GM12878 (cell line): Measurements from ENCODE around the gene RANBP3. TPM values are rescaled to one million over a fixed set of nuclear protein-coding genes. Genes with fewer than 3 reads are reported as not detected.

Experiments used
- ATAC-seq: fragments of 200-7000 bp; cut with Tn5 transposase; 3 replicates; pipeline ENCODE4 v1.9.1; 2020; ENCODE audit warnings: mild to moderate bottlenecking, moderate library complexity
- BruUV-seq: library from RNA; stranded (reverse); fragments of 400-500 nt; replicated peaks from 2 replicates; lab custom pipeline; 2021; lab: Mats Ljungman, UMichigan
- CTCF ChIA-PET: fragments of 300-600 bp; sonication (Branson Sonifier 250); formaldehyde crosslinking; extraction: SDS; loops from one replicate; lab custom pipeline; 2021; ENCODE audit warnings: inconsistent platforms; lab: Yijun Ruan, JAX
- POLR2A ChIA-PET: fragments of 350-600 bp; formaldehyde crosslinking; extraction: SDS; loops from one replicate; lab custom pipeline; 2021; ENCODE audit warnings: inconsistent platforms; lab: Charles Lee
- RAD21 ChIA-PET: fragments of 300-600 bp; sonication (Branson Sonifier 250); formaldehyde crosslinking; loops from one replicate; lab custom pipeline; 2023; ENCODE audit warnings: antibody characterized with exemption; ENCODE audit not compliant: unreplicated experiment; lab: Charles Lee
- SMC1A ChIA-PET: fragments of 300-600 bp; sonication (Branson Sonifier 250); formaldehyde crosslinking; loops from one replicate; lab custom pipeline; 2023; ENCODE audit not compliant: unreplicated experiment, uncharacterized antibody; lab: Charles Lee
- DNase-seq: peaks from one replicate; pipeline ENCODE4 v3.0.0-alpha.2; 2011; ENCODE audit warnings: low read depth, low spot score
- FAIRE-seq: peaks from 3 replicates; lab custom pipeline; 2011; peaks lifted over from hg19 to GRCh38; lab: Jason Lieb, UNC
- H2AFZ ChIP-seq: 2 replicates; pipeline ENCODE4 v1.6.0; 2011; ENCODE audit warnings: low read depth, low read length, control low read depth; ENCODE audit not compliant: control insufficient read depth
- H3K27ac ChIP-seq: 2 replicates; pipeline ENCODE4 v1.5.1; 2011; ENCODE audit warnings: control low read depth; ENCODE audit not compliant: control insufficient read depth, insufficient read depth
- H3K27me3 ChIP-seq, 2 experiments: replicated peaks in 1 of 2; 2 replicates each; pipeline versions ENCODE4 v1.6.0 to v1.6.1; 2011; ENCODE audit warnings: low read length in 1 of 2; ENCODE audit not compliant: control insufficient read depth in 2 of 2, insufficient read depth in 2 of 2
- H3K36me3 ChIP-seq, 2 experiments: 2 replicates each; pipeline ENCODE4 v1.5.1; 2011; ENCODE audit warnings: low read length in 1 of 2; ENCODE audit not compliant: control insufficient read depth in 2 of 2, insufficient read depth in 2 of 2
- H3K4me1 ChIP-seq: 2 replicates; pipeline ENCODE4 v1.6.1; 2011; ENCODE audit warnings: mild to moderate bottlenecking, low read length, moderate library complexity, mixed read lengths; ENCODE audit not compliant: control insufficient read depth, insufficient read depth
- H3K4me2 ChIP-seq: 2 replicates; pipeline ENCODE4 v1.6.0; 2011; ENCODE audit warnings: control low read depth; ENCODE audit not compliant: control insufficient read depth, insufficient read depth
- H3K4me3 ChIP-seq: fragments of 200-600 bp; sonication (generic); 2 replicates; pipeline ENCODE4 v1.5.1; 2016
- H3K79me2 ChIP-seq: 2 replicates; pipeline ENCODE4 v1.6.0; 2011; ENCODE audit warnings: low read length; ENCODE audit not compliant: control insufficient read depth, insufficient read depth
- H3K9ac ChIP-seq: 2 replicates; pipeline ENCODE4 v1.8.0; 2011; ENCODE audit warnings: low read length, control low read depth, mixed read lengths; ENCODE audit not compliant: control insufficient read depth, insufficient read depth
- H3K9me3 ChIP-seq: replicated peaks from 3 replicates; pipeline ENCODE4 v1.5.1; 2011; ENCODE audit warnings: mild to moderate bottlenecking, low read length; ENCODE audit not compliant: control insufficient read depth, insufficient read depth
- H4K20me1 ChIP-seq: 2 replicates; pipeline ENCODE4 v1.6.0; 2011; ENCODE audit not compliant: control insufficient read depth, insufficient read depth
- CBX5 ChIP-seq: sonication (generic); IDR thresholded peaks from 2 replicates; pipeline ENCODE4 v1.6.1; 2016; ENCODE audit warnings: low read depth, moderate library complexity, mild to moderate bottlenecking, inconsistent platforms
- DPF2 ChIP-seq: fragments of 450-650 bp; IDR thresholded peaks from 2 replicates; pipeline ENCODE4 v1.6.1; 2017; ENCODE audit warnings: mild to moderate bottlenecking
- EED ChIP-seq: sonication (generic); IDR thresholded peaks from 2 replicates; pipeline ENCODE4 v1.6.1; 2016; ENCODE audit warnings: antibody characterized with exemption, low read depth
- IKZF1 ChIP-seq: fragments of 450-650 bp; conservative IDR thresholded peaks from 2 replicates; pipeline ENCODE4 v1.6.1; 2017; ENCODE audit warnings: antibody characterized with exemption, mild to moderate bottlenecking
- IKZF2 ChIP-seq, 2 experiments: fragments of 450-650 bp; IDR thresholded peaks; 2 replicates each; pipeline ENCODE4 v1.6.1; 2017; ENCODE audit warnings: mild to moderate bottlenecking in 2 of 2, moderate library complexity in 2 of 2
- JUNB ChIP-seq: IDR thresholded peaks from 2 replicates; pipeline ENCODE4 v1.6.1; 2016; ENCODE audit warnings: antibody characterized with exemption, mild to moderate bottlenecking
- MEF2B ChIP-seq: fragments of 450-650 bp; IDR thresholded peaks from 2 replicates; pipeline ENCODE4 v1.6.1; 2018; ENCODE audit warnings: mild to moderate bottlenecking, moderate library complexity; ENCODE audit not compliant: partially characterized antibody, poor library complexity, severe bottlenecking
- MYC ChIP-seq: IDR thresholded peaks from 2 replicates; pipeline ENCODE4 v1.6.1; 2011; ENCODE audit warnings: mild to moderate bottlenecking, low read length, moderate library complexity, inconsistent platforms; ENCODE audit not compliant: insufficient read depth, insufficient replicate concordance, insufficient read length, severe bottlenecking
- NRF1 ChIP-seq: conservative IDR thresholded peaks from 2 replicates; pipeline ENCODE4 v1.6.1; 2011; ENCODE audit warnings: mild to moderate bottlenecking, low read depth, low read length, improper control_type of control experiment
- RAD51 ChIP-seq: fragments of 450-650 bp; IDR thresholded peaks from 2 replicates; pipeline ENCODE4 v1.6.1; 2016; ENCODE audit warnings: moderate library complexity, mild to moderate bottlenecking, inconsistent platforms
- WGBS: methylation state at CpG from one replicate; pipeline ENCODE4 v1.1.6; 2016; ENCODE audit warnings: low lambda C conversion rate; ENCODE audit not compliant: insufficient replicate concordance, insufficient coverage; ENCODE audit errors: missing lambda C conversion rate; 5-methylcytosine and 5-hydroxymethylcytosine counted together
- in situ Hi-C: fragments of 300-500 bp; cut with MboI; formaldehyde crosslinking; loops from 9 replicates; pipeline ENCODE4 v1.14.3; 2018; ENCODE audit warnings: mixed read lengths
- intact Hi-C: fragments of 100-400 bp; cut with micrococcal nuclease; formaldehyde crosslinking; loops from one replicate; pipeline ENCODE4 v1.14.2; 2022; ENCODE audit not compliant: unreplicated experiment
- polyA plus RNA-seq, 11 experiments: library from polyadenylated mRNA; depleted of rRNA in 4 of 11; unstranded in 6 of 11; stranded (reverse) in 5 of 11; fragments of >200 nt; fragmentation: Nextera tagmentation in 4 of 11; fragmentation: Illumina TruSeq in 1 of 11; extraction: Ambion mirVana in 4 of 11; extraction: Trizol in 1 of 11; gene quantifications; 1 replicate in 1 of 11; 2 replicates in 10 of 11; pipeline versions ENCODE4 v1.2.1 to v1.2.3, GENCODE V29; 2011 to 2016; ENCODE audit warnings: inconsistent platforms in 2 of 11, missing spikeins in 2 of 11, low read depth in 1 of 11
- total RNA-seq, 4 experiments: library from RNA; depleted of rRNA in 3 of 4; stranded (reverse); fragments of >200 nt in 3 of 4; fragmentation: Illumina TruSeq in 1 of 4; extraction: Trizol in 1 of 4; gene quantifications; 2 replicates each; pipeline versions ENCODE4 v1.2.1 to v1.2.3, GENCODE V29; 2013 to 2021
- TF ChIP-seq, protein P1 (sequence below): IDR thresholded peaks from 2 replicates; pipeline ENCODE4 v1.6.1; 2011; ENCODE audit warnings: low read depth, low read length, improper control_type of control experiment, borderline replicate concordance
- TF ChIP-seq, protein P2 (sequence below): IDR thresholded peaks from 2 replicates; pipeline ENCODE4 v1.6.1; 2011; ENCODE audit warnings: borderline replicate concordance, low read depth, mild to moderate bottlenecking, moderate library complexity, low read length; ENCODE audit not compliant: insufficient read depth, poor library complexity, severe bottlenecking
- TF ChIP-seq, protein P3 (sequence below): IDR thresholded peaks from 2 replicates; pipeline ENCODE4 v1.6.1; 2011; ENCODE audit warnings: borderline replicate concordance, low read depth, mild to moderate bottlenecking, moderate library complexity, mixed read lengths, low read length; ENCODE audit not compliant: insufficient read depth; ENCODE audit errors: extremely low read length
- TF ChIP-seq, protein P4 (sequence below): fragments of 450-650 bp; formaldehyde crosslinking; IDR thresholded peaks from 2 replicates; pipeline ENCODE4 v1.4.0; 2020; ENCODE audit warnings: mild to moderate bottlenecking, moderate library complexity

Gene RANBP3
- total and polyA plus RNA-seq, 10 of the 15 experiments (the other 5 are each of a cell fraction or from before 2014, with no cell fraction given): 1.1 to 81.6 (median 60.0) TPM

DNA sequence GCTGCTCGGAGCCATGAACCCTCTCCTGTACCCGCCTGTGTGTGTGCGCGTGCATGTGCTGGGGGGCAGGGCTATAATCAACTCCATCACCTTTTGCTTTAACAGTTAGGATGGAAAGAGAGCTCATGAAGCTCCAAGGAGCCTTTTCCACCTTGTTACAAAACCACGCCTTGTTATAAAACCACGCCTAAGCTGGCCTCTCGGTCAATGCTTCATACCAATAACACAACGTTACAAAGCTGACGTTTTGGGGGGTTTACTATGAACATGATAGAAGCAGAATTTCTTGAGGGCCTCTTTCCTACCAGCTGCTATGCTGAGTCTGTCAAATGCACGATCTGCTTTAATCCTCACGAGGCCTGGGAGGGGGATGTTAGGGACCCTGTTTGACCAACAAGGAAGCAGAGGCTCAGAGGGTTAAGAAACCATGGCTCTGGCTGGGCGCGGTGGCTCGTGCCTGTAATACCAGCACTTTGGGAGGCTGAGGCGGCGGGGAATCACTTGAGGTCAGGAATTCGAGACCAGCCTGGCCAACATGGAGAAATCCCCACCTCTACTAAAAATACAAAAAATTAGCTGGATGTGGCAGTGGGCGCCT is 52.0 kb downstream of the RANBP3 start:
- SMC1A ChIA-PET: interaction anchor here (0.6 kb wide), 1 partner anchor 122 kb away, joined by 4 read pairs; the partner anchor contains the start of gene NRTN
- Histone ChIP-seq H3K79me2 (no peaks in the 10 kb centered on the region), H3K4me2 (no peak overlapping the region), H2AFZ (no peak overlapping the region), H4K20me1 (no peaks in the 10 kb centered on the region), H3K9ac (no peak overlapping the region), H3K4me1 (peaks cover 15% of the 10 kb centered on the region), H3K27me3 (no peaks in the 10 kb centered on the region), H3K27ac (no peak overlapping the region), H3K4me3 (no peak overlapping the region), H3K9me3 (no peaks in the 10 kb centered on the region), H3K36me3 (peaks cover 30 to 52% of the 10 kb centered on the region in 2 experiments)
- POLR2A ChIA-PET: no interaction called here
- CTCF ChIA-PET: interaction anchor here (0.6 kb wide), 2 partner anchors 15 to 23 kb away, joined by 3 read pairs; no protein-coding TSS in a partner anchor
- WGBS: 96% methylated on average over 18 of the region's 18 CpGs
- ATAC-seq (no peak), FAIRE-seq (no peak), DNase-seq (no peak)
- in situ Hi-C loops: no loop called here
- BruUV-seq: no TSS peak
- RAD21 ChIA-PET: no interaction called here
- TF ChIP-seq, protein P1, sequence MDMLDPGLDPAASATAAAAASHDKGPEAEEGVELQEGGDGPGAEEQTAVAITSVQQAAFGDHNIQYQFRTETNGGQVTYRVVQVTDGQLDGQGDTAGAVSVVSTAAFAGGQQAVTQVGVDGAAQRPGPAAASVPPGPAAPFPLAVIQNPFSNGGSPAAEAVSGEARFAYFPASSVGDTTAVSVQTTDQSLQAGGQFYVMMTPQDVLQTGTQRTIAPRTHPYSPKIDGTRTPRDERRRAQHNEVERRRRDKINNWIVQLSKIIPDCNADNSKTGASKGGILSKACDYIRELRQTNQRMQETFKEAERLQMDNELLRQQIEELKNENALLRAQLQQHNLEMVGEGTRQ: no peak
- TF ChIP-seq CBX5 (no peak), IKZF1 (no peak), IKZF2 (IDR thresholded peaks at IDR 0.05) (no peak), MEF2B (no peak), RAD51 (no peak), NRF1 (no peak), EED (no peak), JUNB (no peak), DPF2 (no peak), MYC (no peak)
- TF ChIP-seq, protein P2, sequence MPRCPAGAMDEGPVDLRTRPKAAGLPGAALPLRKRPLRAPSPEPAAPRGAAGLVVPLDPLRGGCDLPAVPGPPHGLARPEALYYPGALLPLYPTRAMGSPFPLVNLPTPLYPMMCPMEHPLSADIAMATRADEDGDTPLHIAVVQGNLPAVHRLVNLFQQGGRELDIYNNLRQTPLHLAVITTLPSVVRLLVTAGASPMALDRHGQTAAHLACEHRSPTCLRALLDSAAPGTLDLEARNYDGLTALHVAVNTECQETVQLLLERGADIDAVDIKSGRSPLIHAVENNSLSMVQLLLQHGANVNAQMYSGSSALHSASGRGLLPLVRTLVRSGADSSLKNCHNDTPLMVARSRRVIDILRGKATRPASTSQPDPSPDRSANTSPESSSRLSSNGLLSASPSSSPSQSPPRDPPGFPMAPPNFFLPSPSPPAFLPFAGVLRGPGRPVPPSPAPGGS: no peak
- TF ChIP-seq, protein P3, sequence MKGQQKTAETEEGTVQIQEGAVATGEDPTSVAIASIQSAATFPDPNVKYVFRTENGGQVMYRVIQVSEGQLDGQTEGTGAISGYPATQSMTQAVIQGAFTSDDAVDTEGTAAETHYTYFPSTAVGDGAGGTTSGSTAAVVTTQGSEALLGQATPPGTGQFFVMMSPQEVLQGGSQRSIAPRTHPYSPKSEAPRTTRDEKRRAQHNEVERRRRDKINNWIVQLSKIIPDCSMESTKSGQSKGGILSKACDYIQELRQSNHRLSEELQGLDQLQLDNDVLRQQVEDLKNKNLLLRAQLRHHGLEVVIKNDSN: no peak
- TF ChIP-seq, protein P4, sequence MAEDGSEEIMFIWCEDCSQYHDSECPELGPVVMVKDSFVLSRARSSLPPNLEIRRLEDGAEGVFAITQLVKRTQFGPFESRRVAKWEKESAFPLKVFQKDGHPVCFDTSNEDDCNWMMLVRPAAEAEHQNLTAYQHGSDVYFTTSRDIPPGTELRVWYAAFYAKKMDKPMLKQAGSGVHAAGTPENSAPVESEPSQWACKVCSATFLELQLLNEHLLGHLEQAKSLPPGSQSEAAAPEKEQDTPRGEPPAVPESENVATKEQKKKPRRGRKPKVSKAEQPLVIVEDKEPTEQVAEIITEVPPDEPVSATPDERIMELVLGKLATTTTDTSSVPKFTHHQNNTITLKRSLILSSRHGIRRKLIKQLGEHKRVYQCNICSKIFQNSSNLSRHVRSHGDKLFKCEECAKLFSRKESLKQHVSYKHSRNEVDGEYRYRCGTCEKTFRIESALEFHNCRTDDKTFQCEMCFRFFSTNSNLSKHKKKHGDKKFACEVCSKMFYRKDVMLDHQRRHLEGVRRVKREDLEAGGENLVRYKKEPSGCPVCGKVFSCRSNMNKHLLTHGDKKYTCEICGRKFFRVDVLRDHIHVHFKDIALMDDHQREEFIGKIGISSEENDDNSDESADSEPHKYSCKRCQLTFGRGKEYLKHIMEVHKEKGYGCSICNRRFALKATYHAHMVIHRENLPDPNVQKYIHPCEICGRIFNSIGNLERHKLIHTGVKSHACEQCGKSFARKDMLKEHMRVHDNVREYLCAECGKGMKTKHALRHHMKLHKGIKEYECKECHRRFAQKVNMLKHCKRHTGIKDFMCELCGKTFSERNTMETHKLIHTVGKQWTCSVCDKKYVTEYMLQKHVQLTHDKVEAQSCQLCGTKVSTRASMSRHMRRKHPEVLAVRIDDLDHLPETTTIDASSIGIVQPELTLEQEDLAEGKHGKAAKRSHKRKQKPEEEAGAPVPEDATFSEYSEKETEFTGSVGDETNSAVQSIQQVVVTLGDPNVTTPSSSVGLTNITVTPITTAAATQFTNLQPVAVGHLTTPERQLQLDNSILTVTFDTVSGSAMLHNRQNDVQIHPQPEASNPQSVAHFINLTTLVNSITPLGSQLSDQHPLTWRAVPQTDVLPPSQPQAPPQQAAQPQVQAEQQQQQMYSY (CRISPR knock-in tag): no peak
- intact Hi-C loops: no loop called here
